ENCODE data around the gene C20orf144.
"Not testable (repeated sequence)": the region's sequence is repeated elsewhere in the genome, so short reads cannot be mapped to it uniquely, and the experiment has no call there.

C20orf144 gene

GRCh38 chr20:33627577-33628216 is 34.4 kb upstream of the C20orf144 start:
- no peak overlapping the region for H2BK15ac ChIP-seq (replicated peaks; ENCODE audit: low read depth)
- no peak overlapping the region for H3K18ac ChIP-seq (ENCODE audit: low read length)
- H3K4me2 ChIP-seq (ENCODE audit: low read length) = no peak overlapping the region
- H3K4ac ChIP-seq (ENCODE audit: low read depth, low read length) = no peak overlapping the region
- no peak overlapping the region for H3K9ac ChIP-seq (ENCODE audit: low read length)
- DNase-seq = no peak
- no peaks in the 10 kb centered on the region for H3K4me1 ChIP-seq (ENCODE audit: control insufficient read depth, low read depth, low read length)
- no peaks in the 10 kb centered on the region for H3K79me2 ChIP-seq (ENCODE audit: control insufficient read depth, insufficient read depth, low read length)
- no peak overlapping the region for H2BK5ac ChIP-seq (ENCODE audit: low read length)
- no peak overlapping the region for H2AK5ac ChIP-seq (ENCODE audit: low read length)
- H3K79me1 ChIP-seq (ENCODE audit: low read length) = no peaks in the 10 kb centered on the region
- H3K4me3 ChIP-seq (ENCODE audit: low read length) = no peak overlapping the region
- no peak overlapping the region for H2BK120ac ChIP-seq (ENCODE audit: low read depth, low read length)
- peaks cover 3% of the 10 kb centered on the region for H3K36me3 ChIP-seq (ENCODE audit: control insufficient read depth, insufficient read depth, low read length)
- H3K27ac ChIP-seq (ENCODE audit: low read depth, low read length) = no peak overlapping the region
- WGBS (ENCODE audit: extremely low coverage, insufficient coverage, low lambda C conversion rate) = 100% methylated on average over 1 of the region's 4 CpGs
- no peaks in the 10 kb centered on the region for H3K27me3 ChIP-seq (ENCODE audit: insufficient read depth, low read length, poor library complexity)
- H3K56ac ChIP-seq (ENCODE audit: low read length) = no peak overlapping the region
- no peak overlapping the region for H3K23ac ChIP-seq (ENCODE audit: low read length)
- no peak overlapping the region for H4K5ac ChIP-seq (ENCODE audit: low read length)
- H4K8ac ChIP-seq (ENCODE audit: low read depth, low read length) = no peak overlapping the region

- H3K36me3 ChIP-seq (ENCODE audit: control insufficient read depth, insufficient read depth, low read length) = peaks cover 3% of the 10 kb centered on the region
- no CpG with 5 or more reads among the region's 10 CpGs for WGBS (ENCODE audit: extremely low coverage, insufficient coverage, low lambda C conversion rate)
- DNase-seq = no peak
Measured at GRCh38 chr20:33629533-33629932, 32.6 kb upstream of the C20orf144 start.

GRCh38 chr20:33629979-33630378 is 32.1 kb upstream of the C20orf144 start:
- no peak overlapping the region for H3K4me3 ChIP-seq (ENCODE audit: low read length)
- peaks cover 3% of the 10 kb centered on the region for H3K36me3 ChIP-seq (ENCODE audit: control insufficient read depth, insufficient read depth, low read length)
- H3K4me1 ChIP-seq (ENCODE audit: control insufficient read depth, low read depth, low read length) = no peaks in the 10 kb centered on the region
- H3K18ac ChIP-seq (ENCODE audit: low read length) = no peak overlapping the region
- H3K4ac ChIP-seq (ENCODE audit: low read depth, low read length) = no peak overlapping the region
- WGBS (ENCODE audit: extremely low coverage, insufficient coverage, low lambda C conversion rate) = no CpG with 5 or more reads among the region's 5 CpGs
- no peak overlapping the region for H2BK15ac ChIP-seq (replicated peaks; ENCODE audit: low read depth)
- H4K8ac ChIP-seq (ENCODE audit: low read depth, low read length) = no peak overlapping the region
- H3K79me1 ChIP-seq (ENCODE audit: low read length) = no peaks in the 10 kb centered on the region
- no peak overlapping the region for H2AK5ac ChIP-seq (ENCODE audit: low read length)
- no peaks in the 10 kb centered on the region for H3K79me2 ChIP-seq (ENCODE audit: control insufficient read depth, insufficient read depth, low read length)
- H2BK5ac ChIP-seq (ENCODE audit: low read length) = no peak overlapping the region
- H3K9ac ChIP-seq (ENCODE audit: low read length) = no peak overlapping the region
- H3K23ac ChIP-seq (ENCODE audit: low read length) = no peak overlapping the region
- no peak overlapping the region for H3K27ac ChIP-seq (ENCODE audit: low read depth, low read length)
- no peak for DNase-seq
- H3K27me3 ChIP-seq (ENCODE audit: insufficient read depth, low read length, poor library complexity) = no peaks in the 10 kb centered on the region
- no peak overlapping the region for H2BK120ac ChIP-seq (ENCODE audit: low read depth, low read length)
- H3K4me2 ChIP-seq (ENCODE audit: low read length) = no peak overlapping the region
- no peak overlapping the region for H4K5ac ChIP-seq (ENCODE audit: low read length)
- no peak overlapping the region for H3K56ac ChIP-seq (ENCODE audit: low read length)

More at GRCh38 chr20:33629533-33629932, 32.6 kb upstream of the C20orf144 start:
- no peak overlapping the region for H3K9ac ChIP-seq (ENCODE audit: low read length)
- H3K56ac ChIP-seq (ENCODE audit: low read length) = no peak overlapping the region
- H3K27ac ChIP-seq (ENCODE audit: low read depth, low read length) = no peak overlapping the region
- H3K79me1 ChIP-seq (ENCODE audit: low read length) = no peaks in the 10 kb centered on the region
- no peak overlapping the region for H4K5ac ChIP-seq (ENCODE audit: low read length)
- H2BK15ac ChIP-seq (replicated peaks; ENCODE audit: low read depth) = no peak overlapping the region
- no peak overlapping the region for H3K4me3 ChIP-seq (ENCODE audit: low read length)
- H3K23ac ChIP-seq (ENCODE audit: low read length) = no peak overlapping the region
- H4K8ac ChIP-seq (ENCODE audit: low read depth, low read length) = no peak overlapping the region
- H3K79me2 ChIP-seq (ENCODE audit: control insufficient read depth, insufficient read depth, low read length) = no peaks in the 10 kb centered on the region
- no peaks in the 10 kb centered on the region for H3K4me1 ChIP-seq (ENCODE audit: control insufficient read depth, low read depth, low read length)
- no peak overlapping the region for H2BK5ac ChIP-seq (ENCODE audit: low read length)
- H2BK120ac ChIP-seq (ENCODE audit: low read depth, low read length) = no peak overlapping the region
- no peaks in the 10 kb centered on the region for H3K27me3 ChIP-seq (ENCODE audit: insufficient read depth, low read length, poor library complexity)
- no peak overlapping the region for H3K4ac ChIP-seq (ENCODE audit: low read depth, low read length)
- H3K18ac ChIP-seq (ENCODE audit: low read length) = no peak overlapping the region
- no peak overlapping the region for H2AK5ac ChIP-seq (ENCODE audit: low read length)
- no peak overlapping the region for H3K4me2 ChIP-seq (ENCODE audit: low read length)

GRCh38 chr20:33630507-33630906 is 31.6 kb upstream of the C20orf144 start:
- Histone ChIP-seq H3K79me1 (ENCODE audit: low read length) (no peaks in the 10 kb centered on the region), H3K4ac (ENCODE audit: low read depth, low read length) (no peak overlapping the region), H3K4me3 (ENCODE audit: low read length) (no peak overlapping the region), H2AK5ac (ENCODE audit: low read length) (no peak overlapping the region), H2BK120ac (ENCODE audit: low read depth, low read length) (no peak overlapping the region), H3K23ac (ENCODE audit: low read length) (no peak overlapping the region), H2BK15ac (replicated peaks; ENCODE audit: low read depth) (no peak overlapping the region), H4K5ac (ENCODE audit: low read length) (no peak overlapping the region), H3K36me3 (ENCODE audit: control insufficient read depth, insufficient read depth, low read length) (peaks cover 3% of the 10 kb centered on the region), H3K4me2 (ENCODE audit: low read length) (no peak overlapping the region), H3K56ac (ENCODE audit: low read length) (no peak overlapping the region), H3K4me1 (ENCODE audit: control insufficient read depth, low read depth, low read length) (no peaks in the 10 kb centered on the region), H4K8ac (ENCODE audit: low read depth, low read length) (no peak overlapping the region), H3K9ac (ENCODE audit: low read length) (no peak overlapping the region), H3K27me3 (ENCODE audit: insufficient read depth, low read length, poor library complexity) (no peaks in the 10 kb centered on the region), H3K27ac (ENCODE audit: low read depth, low read length) (no peak overlapping the region), H2BK5ac (ENCODE audit: low read length) (no peak overlapping the region), H3K18ac (ENCODE audit: low read length) (no peak overlapping the region), H3K79me2 (ENCODE audit: control insufficient read depth, insufficient read depth, low read length) (no peaks in the 10 kb centered on the region)
- no CpG with 5 or more reads among the region's 4 CpGs for WGBS (ENCODE audit: extremely low coverage, insufficient coverage, low lambda C conversion rate)
- DNase-seq = no peak

- H2BK120ac ChIP-seq (ENCODE audit: low read depth, low read length); H3K27ac ChIP-seq (ENCODE audit: low read depth, low read length); H3K4me1 ChIP-seq (ENCODE audit: control insufficient read depth, low read depth, low read length); H3K4me3 ChIP-seq (ENCODE audit: low read length); H2BK15ac ChIP-seq (replicated peaks; ENCODE audit: low read depth); H3K9ac ChIP-seq (ENCODE audit: low read length); H3K18ac ChIP-seq (ENCODE audit: low read length); H2BK5ac ChIP-seq (ENCODE audit: low read length); H3K4me2 ChIP-seq (ENCODE audit: low read length); H3K27me3 ChIP-seq (ENCODE audit: insufficient read depth, low read length, poor library complexity); DNase-seq; H2AK5ac ChIP-seq (ENCODE audit: low read length); H3K4ac ChIP-seq (ENCODE audit: low read depth, low read length); H4K5ac ChIP-seq (ENCODE audit: low read length); H3K23ac ChIP-seq (ENCODE audit: low read length); H3K79me2 ChIP-seq (ENCODE audit: control insufficient read depth, insufficient read depth, low read length); H3K56ac ChIP-seq (ENCODE audit: low read length); H3K79me1 ChIP-seq (ENCODE audit: low read length); H3K36me3 ChIP-seq (ENCODE audit: control insufficient read depth, insufficient read depth, low read length); H4K8ac ChIP-seq (ENCODE audit: low read depth, low read length): not testable (repeated sequence)
- no CpG with 5 or more reads among the region's 4 CpGs for WGBS (ENCODE audit: extremely low coverage, insufficient coverage, low lambda C conversion rate)
Measured at GRCh38 chr20:33631910-33632309, 30.2 kb upstream of the C20orf144 start.

- H3K56ac ChIP-seq (ENCODE audit: low read length) = no peak overlapping the region
Measured at GRCh38 chr20:33635341-33635740, 26.8 kb upstream of the C20orf144 start.

More at GRCh38 chr20:33635341-33635740, 26.8 kb upstream of the C20orf144 start:
- WGBS (ENCODE audit: extremely low coverage, insufficient coverage, low lambda C conversion rate) = no CpG with 5 or more reads among the region's 3 CpGs
- Histone ChIP-seq H3K4ac (ENCODE audit: low read depth, low read length) (no peak overlapping the region), H3K4me1 (ENCODE audit: control insufficient read depth, low read depth, low read length) (no peaks in the 10 kb centered on the region), H3K4me3 (ENCODE audit: low read length) (no peak overlapping the region), H3K36me3 (ENCODE audit: control insufficient read depth, insufficient read depth, low read length) (peaks cover 5% of the 10 kb centered on the region), H2BK5ac (ENCODE audit: low read length) (no peak overlapping the region), H2BK120ac (ENCODE audit: low read depth, low read length) (no peak overlapping the region), H2BK15ac (replicated peaks; ENCODE audit: low read depth) (no peak overlapping the region), H3K79me2 (ENCODE audit: control insufficient read depth, insufficient read depth, low read length) (no peaks in the 10 kb centered on the region), H4K8ac (ENCODE audit: low read depth, low read length) (no peak overlapping the region), H2AK5ac (ENCODE audit: low read length) (no peak overlapping the region), H3K9ac (ENCODE audit: low read length) (no peak overlapping the region), H3K27ac (ENCODE audit: low read depth, low read length) (no peak overlapping the region), H3K23ac (ENCODE audit: low read length) (no peak overlapping the region), H3K18ac (ENCODE audit: low read length) (no peak overlapping the region), H3K27me3 (ENCODE audit: insufficient read depth, low read length, poor library complexity) (no peaks in the 10 kb centered on the region), H3K79me1 (ENCODE audit: low read length) (no peaks in the 10 kb centered on the region), H4K5ac (ENCODE audit: low read length) (no peak overlapping the region), H3K4me2 (ENCODE audit: low read length) (no peak overlapping the region)
- no peak for DNase-seq

Data from mesendoderm (in vitro differentiated cells).